GM19467 (cell line): ENCODE data around the gene TRIM38.
A peak's percentile ranks its signal among the peaks of the same experiment; 100 is the strongest.

Experiments
- ATAC-seq: cut with Tn5 transposase; IDR thresholded peaks from one replicate; pipeline ENCODE4 v1.9.1; 2021; ENCODE audit warnings: mild to moderate bottlenecking, moderate library complexity; ENCODE audit not compliant: unreplicated experiment

Gene TRIM38

DNA sequence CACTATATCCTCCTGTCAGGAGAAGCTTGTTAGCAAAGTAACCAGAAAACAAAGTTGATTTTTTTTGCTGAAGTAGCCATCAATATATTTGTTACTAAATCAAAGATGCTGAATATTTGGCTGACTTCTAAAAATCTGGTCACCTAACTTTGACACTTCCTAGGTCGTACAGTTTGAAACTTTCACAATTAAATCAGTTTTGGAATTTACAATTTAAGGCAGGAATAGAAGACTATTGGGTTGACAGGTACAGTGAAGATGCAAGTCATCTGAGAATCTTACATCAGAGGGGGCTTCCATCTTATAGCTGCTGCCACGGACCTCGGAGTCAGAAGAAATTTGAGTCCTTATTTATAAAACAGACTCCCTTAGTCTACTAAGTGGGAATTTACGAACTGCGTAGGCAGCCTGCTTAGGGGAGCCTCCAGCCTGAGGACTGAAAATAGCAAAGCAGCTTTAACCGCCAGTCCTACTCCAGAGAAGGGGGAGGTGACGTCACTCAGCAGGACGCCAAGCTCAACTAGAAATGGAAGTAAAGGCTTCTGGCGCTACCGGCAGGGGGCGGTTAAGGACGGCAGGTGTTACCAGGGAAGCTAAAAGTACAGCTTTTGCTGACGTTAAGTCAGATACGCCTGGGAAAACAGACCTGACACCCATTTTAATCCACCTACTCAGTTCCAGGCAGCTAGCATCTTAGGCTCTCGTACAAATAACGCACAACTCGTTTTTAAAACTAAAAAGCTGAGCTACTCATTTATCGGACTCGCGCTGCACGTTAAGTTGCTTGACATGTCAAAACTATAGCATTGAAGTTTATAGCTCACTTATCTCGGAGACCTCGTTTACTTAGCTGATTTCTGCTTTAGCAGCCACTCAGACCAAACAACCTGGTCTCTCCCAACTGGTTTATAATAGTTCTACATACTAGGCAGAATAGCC lies 63.6 kb downstream of the TRIM38 start:
- ATAC-seq: peak; percentile 24

DNA sequence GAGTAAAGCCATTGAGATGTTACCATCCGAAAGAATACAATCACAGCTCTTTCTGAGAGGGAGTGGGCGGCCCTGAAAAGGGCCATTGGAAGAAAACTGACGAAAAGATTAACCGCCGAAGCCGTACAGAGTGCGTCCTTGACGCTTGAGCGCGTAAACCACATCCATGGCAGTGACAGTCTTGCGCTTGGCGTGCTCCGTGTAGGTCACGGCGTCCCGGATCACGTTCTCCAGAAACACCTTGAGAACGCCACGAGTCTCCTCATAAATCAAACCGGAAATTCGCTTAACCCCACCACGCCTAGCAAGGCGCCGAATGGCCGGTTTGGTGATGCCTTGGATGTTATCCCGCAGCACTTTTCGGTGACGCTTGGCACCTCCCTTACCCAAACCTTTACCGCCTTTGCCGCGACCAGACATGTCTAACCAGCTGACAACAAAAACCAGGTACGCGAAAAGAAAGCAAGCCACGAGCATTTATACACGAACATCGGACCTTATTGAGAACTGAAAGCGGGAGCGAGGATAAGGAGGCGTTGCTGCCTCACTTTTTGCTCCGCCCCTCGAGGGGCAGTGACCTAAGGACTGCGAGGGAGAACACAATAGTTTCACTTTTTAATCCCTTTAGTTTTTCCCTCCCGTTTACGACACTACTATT lies 64.4 kb downstream of the TRIM38 start:
- ATAC-seq: peak; percentile 35

DNA sequence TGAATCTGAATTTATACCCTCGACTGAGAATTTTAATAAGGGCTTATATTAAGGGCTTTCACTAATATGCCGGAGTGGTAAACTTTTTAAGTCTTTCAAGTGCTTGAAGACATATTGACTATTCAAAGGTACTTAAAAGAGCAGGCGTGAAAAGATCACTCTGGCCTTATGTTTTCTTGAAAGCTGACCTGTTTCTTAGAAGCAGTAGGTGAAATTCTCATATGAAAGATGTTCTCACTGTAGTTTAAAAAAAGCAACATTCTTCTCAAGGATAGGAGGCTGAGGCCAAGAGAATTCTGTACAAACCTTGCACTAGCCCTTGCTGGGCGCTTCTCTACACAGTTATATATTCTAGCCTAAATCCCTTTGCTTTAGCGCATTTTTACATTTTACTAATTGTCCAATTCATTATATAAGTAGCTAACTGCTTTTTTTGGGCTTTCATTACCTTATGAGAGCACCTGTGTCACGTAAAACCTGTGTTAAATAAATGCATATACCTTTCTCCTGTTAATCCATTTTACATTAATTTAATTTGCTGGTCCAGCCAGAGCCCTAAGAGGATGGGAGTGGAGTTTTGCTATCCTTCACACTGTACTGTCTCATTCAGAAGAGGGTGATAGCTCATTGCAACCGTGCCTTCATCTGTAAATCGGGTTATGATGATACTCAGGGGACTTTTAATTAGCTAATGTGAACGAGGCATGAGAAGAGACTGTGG lies 65.0 kb downstream of the TRIM38 start:
- no peak for ATAC-seq

DNA sequence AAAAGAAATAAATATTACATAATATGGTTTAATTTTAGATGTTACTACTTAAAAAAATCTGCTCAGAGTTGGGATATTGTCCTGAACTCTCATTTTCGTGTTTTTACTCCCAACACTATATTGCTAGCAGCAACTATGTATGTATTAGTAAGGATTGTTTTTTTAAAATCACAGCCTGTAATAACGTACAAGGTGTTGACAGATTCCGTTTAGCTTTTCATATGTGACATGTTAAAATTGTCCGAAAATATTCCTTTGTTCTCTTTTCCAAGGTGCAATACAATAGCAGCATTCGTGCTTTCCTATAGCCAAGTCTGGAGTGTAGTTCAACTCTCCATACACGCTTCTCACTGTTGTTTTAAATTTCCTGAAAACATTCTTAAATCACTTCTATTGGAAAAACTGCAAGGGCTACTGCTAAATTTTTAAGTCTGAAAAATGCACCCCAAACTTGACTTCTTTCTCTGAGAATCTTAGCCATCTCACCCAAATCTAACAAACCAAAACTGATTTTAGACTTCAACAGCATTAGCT lies 65.7 kb downstream of the TRIM38 start:
- ATAC-seq: no peak

DNA sequence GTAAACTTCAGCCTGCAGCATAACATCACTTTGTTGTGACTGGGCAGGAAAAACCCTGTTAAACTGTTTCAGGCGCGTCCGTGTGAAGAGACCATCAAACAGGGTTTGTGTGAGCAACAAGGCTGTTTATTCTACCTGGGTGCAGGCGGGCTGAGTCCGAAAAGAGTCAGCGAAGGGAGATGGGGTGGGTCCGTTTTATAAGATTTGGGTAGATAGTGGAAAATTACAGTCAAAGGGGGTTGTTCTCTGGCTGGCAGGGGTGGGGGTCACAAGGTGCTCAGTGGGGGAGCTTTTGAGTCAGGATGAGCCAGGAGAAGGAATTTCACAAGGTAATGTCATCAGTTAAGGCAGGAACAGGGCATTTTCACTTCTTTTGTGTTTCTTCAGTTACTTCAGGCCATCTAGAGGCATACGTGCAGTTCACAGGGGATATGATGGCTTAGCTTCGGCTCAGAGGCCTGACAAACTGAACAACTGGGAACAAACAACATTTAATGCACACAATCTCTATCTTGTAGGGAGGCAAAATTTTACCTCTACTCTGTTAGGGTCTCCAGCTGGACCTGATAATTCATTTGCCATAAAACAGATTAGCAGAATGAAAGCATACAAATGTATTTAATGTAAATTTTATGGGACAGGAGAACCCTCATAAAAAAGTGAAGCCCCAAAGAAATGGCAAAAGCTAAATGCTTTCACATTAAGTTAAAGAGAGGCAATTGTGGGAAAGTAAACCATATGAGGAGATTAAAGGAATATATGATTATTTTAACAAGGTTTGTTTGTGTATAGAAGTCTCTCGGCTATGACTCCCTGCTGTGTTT lies 66.4 kb downstream of the TRIM38 start:
- no peak for ATAC-seq

DNA sequence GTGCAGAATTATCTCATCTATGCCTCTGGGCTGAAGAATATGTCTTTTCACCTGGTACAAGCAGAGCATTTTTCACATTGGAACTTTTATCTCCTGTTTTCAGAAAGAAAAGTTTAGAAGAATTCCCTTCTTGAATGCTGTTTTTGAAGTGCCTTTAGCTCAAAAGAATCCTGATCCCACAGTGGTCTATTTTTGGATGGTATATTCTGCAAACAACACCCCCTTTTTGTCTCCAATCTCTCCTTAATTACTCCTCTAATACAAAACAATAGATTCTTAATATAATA lies 66.9 kb downstream of the TRIM38 start:
- no peak for ATAC-seq

DNA sequence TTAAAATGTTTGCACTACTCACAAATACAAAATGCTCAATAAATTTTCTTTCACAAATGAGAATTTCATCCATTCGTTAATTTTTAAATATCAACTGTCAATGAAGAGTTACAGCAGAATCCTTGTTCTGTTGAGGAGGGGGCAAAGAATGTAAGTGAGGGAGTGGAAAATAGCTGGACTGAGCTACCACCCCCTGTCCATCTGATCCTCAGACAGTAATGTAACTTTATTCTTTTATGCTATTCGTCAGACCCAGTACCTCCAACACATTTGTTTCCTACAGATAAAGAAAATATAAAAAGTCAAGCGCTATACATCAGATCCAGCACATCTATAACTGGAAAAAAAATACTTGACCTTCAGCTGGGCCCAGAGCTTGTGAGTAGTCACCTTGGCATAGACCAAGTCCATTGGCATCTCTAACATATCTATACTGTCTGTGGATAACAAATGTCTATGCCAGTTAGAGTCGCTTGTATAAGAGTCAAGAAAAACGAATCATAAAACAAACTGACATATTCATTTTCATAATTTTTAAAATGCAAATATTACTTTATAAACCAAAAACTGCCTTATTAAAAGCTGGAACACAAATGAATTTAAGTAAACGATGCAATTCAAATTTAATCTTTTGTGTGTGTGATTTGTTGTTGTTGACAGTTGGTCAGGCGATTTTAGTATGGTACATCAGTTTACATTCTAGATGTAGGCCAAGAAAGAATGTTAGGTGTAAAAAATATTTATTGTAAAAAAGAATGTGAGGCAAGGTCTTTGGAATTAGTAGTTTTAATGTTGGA lies 67.5 kb downstream of the TRIM38 start:
- ATAC-seq: no peak

DNA sequence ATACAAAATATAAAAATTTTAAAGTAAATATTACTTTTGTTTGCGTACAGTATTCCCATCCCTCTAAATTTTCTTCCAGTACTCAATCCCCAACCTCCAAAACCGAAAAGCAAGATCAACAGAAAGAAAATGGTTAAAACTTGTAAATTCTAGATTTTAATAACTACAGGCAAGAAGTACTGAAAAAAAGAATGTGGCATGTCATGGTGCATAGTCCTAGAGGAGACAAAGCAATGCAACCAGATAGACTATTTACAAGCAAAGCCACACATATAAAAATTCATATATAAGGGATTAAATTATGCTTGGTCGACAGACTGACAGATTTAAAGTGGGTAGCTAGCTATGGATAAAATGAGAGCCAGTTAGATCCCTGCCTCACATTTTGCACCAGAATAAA lies 68.1 kb downstream of the TRIM38 start:
- no peak for ATAC-seq

DNA sequence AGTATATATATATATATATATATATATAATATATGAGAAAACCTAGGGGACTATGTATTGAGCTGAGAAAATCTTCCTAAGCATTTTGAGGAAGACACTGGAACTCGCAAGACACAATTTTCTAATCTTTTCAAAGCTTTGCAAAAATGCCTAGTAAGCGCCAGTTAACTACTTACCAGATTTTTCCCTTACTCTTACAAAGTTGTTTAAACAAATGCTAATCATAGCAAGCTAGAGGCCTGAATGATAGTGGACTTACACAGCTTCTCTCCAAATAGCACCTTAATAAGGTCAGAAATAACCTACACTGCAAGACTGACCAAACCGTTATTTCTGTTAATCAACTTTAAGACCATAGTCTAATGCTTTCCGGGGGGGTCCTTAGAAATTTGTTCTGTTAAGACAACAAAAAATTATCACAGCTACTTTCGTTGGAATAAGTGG lies 68.6 kb downstream of the TRIM38 start:
- no peak for ATAC-seq

DNA sequence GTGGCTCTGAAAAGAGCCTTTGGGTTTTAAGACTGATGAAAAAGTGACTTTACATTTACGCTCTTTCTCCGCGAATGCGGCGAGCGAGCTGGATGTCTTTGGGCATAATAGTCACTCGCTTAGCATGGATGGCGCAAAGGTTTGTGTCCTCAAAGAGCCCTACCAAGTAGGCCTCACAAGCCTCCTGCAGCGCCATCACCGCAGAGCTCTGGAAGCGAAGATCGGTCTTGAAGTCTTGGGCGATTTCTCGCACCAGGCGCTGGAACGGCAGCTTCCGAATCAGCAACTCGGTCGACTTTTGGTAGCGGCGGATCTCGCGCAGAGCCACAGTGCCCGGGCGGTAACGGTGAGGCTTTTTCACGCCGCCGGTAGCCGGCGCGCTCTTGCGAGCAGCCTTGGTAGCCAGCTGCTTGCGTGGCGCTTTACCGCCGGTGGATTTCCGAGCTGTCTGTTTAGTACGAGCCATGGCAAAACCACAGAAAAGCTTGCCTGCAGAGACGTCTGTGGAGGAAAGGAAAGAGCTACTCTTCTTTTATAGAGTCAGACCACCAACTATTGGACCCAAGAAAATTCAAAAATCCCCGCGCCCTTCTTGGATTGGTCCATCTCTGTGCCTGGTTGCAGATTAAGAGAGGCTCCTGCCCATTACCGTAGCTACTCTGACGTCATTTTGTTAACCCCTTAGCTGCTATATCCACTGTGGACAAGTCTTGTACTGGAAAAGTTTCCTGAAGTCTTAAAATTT lies 69.2 kb downstream of the TRIM38 start:
- ATAC-seq: peak; percentile 41

DNA sequence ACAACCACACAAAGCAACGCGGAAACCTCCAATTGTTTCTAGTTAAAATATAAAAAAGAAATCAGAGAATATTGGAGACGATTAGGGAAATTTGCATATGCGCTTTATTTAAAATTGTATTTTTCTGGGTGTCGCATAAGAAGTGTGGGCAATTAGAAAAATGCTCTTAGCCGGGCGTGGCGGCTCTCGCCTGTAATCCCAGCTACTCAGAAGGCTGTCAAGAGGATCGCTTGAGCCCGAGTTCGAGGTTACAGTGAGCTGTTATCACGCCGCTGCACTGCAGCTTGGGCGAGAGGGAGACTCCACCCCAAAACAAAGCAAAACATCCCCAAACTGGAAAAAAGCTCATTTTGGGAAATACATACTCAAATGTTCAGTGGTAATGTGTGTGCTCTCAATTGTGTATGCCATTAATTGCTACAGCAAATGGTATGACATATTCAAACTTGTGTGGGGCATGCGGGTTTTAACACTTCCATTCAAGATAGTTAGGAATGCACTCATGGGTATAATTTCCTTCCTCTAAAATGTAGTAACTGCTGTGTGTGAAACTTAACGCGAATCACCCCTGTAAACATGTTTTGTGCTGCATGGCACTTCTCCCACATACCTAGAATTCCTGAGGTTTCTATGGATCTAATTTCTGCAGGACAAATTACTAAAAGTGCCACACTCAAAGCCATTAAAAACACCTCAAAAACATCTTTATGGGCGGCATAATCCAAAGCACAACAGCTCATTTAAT lies 69.9 kb downstream of the TRIM38 start:
- no peak for ATAC-seq

DNA sequence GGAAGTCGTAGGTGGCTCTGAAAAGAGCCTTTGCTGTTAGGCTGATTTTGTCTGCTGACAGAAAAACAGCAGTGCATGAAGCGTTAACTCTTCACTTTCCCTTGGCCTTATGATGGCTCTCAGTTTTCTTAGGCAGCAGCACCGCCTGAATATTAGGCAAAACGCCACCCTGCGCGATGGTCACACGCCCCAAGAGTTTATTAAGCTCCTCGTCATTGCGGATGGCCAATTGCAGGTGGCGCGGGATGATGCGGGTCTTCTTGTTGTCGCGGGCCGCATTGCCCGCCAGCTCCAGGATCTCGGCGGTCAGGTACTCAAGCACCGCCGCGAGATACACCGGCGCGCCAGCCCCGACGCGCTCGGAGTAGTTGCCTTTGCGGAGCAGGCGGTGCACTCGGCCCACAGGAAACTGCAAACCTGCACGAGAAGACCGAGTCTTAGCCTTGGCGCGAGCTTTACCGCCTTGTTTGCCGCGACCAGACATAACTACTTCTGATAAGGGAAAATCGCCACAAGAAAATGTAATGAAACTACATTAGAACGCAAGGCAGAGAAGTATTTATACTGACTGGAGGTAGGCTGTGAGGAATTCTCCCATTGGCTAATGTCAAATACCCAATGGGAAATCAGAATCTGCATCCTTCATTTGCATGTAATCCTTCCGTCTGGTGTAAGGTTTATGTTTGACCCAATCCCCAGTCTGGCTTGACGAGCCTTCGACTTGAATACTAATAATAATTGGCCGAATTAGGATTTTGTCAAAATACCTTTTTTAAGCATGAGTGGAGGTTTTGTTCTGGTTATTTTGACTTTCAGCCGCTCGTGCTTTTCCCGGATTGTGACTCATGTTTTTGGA lies 70.7 kb downstream of the TRIM38 start:
- peak; percentile 52 for ATAC-seq

DNA sequence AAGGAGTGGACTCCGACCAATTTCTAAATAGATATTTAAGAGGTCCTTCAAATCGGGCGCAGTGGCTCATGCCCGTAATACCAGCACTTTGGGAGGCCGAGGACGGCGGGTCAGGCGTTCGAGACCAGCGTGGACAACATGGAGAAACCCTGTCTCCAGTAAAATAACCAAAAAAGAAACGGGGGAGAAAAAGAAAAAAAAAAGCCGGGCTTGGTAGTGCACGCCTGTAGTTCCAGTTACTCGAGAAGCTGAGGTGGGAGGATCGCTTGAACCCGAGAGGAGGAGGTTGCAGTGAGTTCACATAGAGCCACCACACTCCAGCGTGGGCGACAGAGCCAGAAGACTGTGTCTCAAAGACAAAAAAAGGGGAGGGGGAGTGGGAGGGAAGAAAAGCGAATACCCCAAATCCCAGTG lies 71.3 kb downstream of the TRIM38 start:
- no peak for ATAC-seq

DNA sequence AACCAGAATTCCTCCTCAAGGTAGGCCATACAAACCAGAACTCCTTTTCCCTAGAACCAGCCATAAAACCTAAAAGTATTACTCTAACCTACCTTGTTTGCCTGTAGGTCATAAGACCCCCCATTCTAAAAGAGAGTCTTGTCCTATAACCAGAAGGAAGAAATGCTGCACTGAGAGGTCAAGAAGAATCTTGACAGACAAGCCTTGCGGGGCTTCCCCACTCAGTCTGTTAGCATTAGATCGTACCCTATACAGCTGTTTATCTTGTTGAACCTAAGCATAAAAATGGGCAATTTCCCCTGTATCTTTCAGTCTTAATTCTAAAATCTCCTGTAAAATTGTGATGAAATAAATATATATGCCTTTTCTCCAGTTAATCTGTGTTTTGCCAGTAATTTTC lies 72.3 kb downstream of the TRIM38 start:
- ATAC-seq: no peak
